MV-4-11 (cell line): Measurements from ENCODE around the gene CHAD.
"Not testable (repeated sequence)": the region's sequence is repeated elsewhere in the genome, so short reads cannot be mapped to it uniquely, and the experiment has no call there.

Experiments used
- DNase-seq: peaks from one replicate; lab custom pipeline; 2025; lab: John Stamatoyannopoulos, UW

The CHAD gene

GRCh38 chr17:50495217-50495823 lies 26.6 kb upstream of the CHAD start:
- DNase-seq, result no peak

GRCh38 chr17:50493744-50494143 lies 25.1 kb upstream of the CHAD start:
- DNase-seq, result no peak

- DNase-seq, result no peak
These were observed 23.5 kb upstream of the CHAD start for GRCh38 chr17:50492214-50492613.

GRCh38 chr17:50491505-50491904 lies 22.8 kb upstream of the CHAD start:
- no peak for DNase-seq

- DNase-seq, result no peak
These were observed 20.2 kb upstream of the CHAD start for GRCh38 chr17:50488880-50489279.

DNA sequence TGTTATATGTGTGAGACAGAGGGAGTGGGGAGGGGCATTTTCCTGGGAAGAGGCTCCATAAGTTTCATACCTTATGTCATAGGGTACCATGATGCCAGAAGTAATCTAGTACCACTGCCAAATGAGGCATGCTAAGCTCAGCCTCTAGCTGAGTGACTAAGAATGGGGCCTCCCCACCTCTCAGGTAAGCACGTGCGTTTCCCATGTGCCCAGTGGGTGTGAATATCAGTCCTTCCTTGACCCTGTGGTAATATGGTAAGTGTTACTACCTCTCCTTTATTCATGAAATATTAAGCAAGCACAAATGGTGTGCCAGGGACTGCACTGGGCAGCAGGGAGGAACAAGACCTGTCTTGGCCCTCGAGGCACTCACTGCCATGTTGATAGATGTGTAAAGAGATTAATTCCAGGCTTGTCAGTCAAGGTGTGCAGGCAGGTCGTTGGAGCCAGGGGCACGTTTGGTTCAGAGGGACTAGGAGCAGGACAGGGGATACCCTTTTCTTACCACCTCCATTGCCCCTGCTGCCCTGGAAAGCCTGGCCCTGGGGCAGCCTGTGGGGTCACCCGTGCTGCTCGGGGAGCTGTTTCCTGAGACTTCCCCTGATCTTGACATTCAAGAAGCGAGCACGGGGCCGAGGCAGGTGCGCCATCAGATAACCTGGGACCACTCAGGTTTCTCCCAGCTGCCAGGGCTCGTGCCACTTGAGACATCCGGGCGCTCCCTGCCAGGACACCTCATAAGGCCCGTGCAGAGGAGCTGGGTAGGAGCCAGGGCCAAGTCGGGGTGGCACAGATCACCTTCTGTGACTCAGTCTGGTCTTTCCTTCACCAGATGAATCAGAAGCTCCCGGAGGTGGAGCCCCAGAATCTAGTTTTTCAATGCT lies 18.8 kb upstream of the CHAD start:
- no peak for DNase-seq

- no peak for DNase-seq
These were observed 15.9 kb upstream of the CHAD start for GRCh38 chr17:50484386-50485155.

GRCh38 chr17:50483266-50483665 lies 14.6 kb upstream of the CHAD start:
- no peak for DNase-seq

DNA sequence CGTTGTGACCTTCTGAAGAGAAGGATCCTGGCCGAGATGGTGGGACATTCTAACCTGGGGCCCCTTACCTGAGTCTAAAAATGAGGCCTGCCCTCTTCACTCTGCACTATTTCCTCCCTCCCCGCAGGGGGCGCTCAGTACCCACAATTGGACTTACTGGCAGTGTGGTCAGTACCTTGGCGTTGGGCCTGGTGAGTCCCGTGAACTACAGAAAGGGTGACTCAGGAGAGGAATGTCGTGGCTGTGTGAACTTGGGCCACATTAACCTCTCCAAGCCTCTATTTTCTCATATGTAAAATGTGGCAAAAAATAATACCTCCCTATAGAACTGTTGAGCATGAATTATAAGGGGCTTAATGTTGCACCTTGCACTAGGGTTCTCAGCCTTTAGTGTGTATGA lies 13.8 kb upstream of the CHAD start:
- DNase-seq, result peak; percentile 74

DNA sequence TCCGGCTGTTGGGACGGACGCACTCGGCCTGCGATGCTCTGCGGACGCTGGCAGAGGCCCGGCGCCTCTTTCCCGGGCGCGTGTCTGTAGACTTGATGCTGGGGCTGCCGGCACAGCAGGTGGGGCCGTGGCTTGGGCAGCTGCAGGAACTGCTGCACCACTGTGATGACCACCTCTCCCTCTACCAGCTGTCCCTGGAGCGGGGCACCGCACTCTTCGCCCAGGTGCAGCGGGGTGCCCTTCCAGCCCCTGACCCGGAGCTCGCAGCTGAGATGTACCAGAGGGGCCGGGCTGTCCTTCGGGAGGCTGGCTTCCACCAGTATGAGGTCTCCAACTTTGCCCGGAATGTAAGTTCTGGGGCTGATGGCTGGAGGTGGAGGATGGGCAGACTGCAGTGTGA lies 13.4 kb upstream of the CHAD start:
- DNase-seq, result no peak

DNA sequence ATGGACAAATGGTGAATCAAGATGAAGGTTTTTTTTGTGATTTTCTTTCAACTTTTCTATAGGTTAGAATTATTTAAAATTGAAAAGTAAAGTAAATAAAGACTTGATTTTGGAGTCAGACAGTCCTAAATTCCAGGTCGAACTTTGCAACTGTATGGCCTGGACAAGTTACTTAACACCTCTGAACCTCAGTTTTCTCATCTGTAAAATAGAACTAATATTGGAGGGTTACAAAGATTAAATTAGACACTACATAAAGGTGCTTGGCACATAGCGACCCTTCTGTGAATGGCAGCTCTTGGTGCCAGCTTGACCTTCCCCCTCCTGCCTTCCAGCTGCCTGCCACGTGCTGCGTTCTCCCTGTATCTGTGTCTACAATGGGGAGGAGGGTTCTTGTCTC lies 13.0 kb upstream of the CHAD start:
- no peak for DNase-seq

- DNase-seq, result peak; percentile 31
These were observed 12.3 kb upstream of the CHAD start for GRCh38 chr17:50480854-50481490.

DNA sequence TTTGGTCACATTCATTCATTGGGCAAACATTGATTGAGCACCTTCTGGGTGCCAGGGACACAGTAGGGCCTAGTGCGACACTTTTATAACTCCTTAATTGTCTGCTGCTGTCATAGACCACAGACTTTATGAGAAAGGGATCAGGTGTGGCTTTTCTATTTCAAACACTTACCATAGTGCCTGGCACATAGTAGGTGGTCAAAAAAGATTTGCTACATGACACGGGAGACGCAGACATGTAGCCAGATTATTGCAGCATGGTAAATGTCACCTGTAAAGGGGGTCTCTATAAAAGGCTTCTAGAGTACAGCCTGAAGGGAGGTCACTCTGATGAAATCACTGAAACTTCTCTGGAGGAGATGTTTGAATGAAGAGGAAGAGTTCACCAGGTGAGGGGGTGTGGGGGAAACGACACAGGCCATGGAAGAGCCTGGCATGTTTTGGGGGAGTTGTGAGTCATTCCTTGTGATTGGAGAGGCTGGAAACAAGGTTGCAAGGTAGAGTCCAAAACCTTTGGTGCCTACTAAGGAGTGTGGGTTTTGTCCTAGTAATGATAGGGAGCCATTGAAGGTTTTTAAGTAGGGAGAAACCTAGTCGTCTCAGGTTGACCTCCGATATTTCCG lies 11.6 kb upstream of the CHAD start:
- DNase-seq, result no peak

- DNase-seq, result peak; percentile 86
These were observed 11.0 kb upstream of the CHAD start for GRCh38 chr17:50479522-50480141.

- peak; percentile 84 for DNase-seq
These were observed 10.0 kb upstream of the CHAD start, which contains the start of gene RSAD1 for GRCh38 chr17:50478391-50479381. Gene RSAD1, plus strand, starts transcription at chr17:50478860. Its CDS starts 25 bp downstream, at chr17:50478885.

- DNase-seq, result no peak
These were observed 9.3 kb upstream of the CHAD start for GRCh38 chr17:50477976-50478375.

- DNase-seq, result no peak
These were observed 8.1 kb upstream of the CHAD start for GRCh38 chr17:50476545-50477315.

- not testable (repeated sequence) for DNase-seq
These were observed 7.3 kb upstream of the CHAD start for GRCh38 chr17:50475775-50476544.
